HepG2 (cell line): ENCODE measurements around the gene ST8SIA6.

Source experiments
- CCAR2 ChIP-seq: fragments of 200-400 bp; formaldehyde crosslinking; optimal IDR thresholded peaks from 2 replicates; pipeline ENCODE3; 2018; ENCODE audit warnings: low read depth, mild to moderate bottlenecking, low read length, moderate library complexity
- ELF4 ChIP-seq: sonication (generic); formaldehyde crosslinking; IDR thresholded peaks from 2 replicates; pipeline ENCODE4 v1.5.0; 2020; ENCODE audit warnings: missing genetic modification reagents, mild to moderate bottlenecking, moderate library complexity, borderline replicate concordance
- EZH2 ChIP-seq: conservative IDR thresholded peaks from 2 replicates; pipeline ENCODE4 v1.6.1; 2012; ENCODE audit warnings: mild to moderate bottlenecking, low read depth, low read length, moderate library complexity
- GABPB1 ChIP-seq: IDR thresholded peaks from 2 replicates; pipeline ENCODE4 v1.6.1; 2016; ENCODE audit warnings: mild to moderate bottlenecking, missing genetic modification reagents, moderate library complexity, missing compliant biosample characterization
- NCOR1 ChIP-seq: fragments of 200-600 bp; sonication (generic); IDR thresholded peaks from 2 replicates; pipeline ENCODE4 v1.7.0; 2017; ENCODE audit warnings: antibody characterized with exemption, low read length, borderline replicate concordance
- POLR2A ChIP-seq, 2 experiments: IDR thresholded peaks; 2 replicates each; pipeline ENCODE4 v1.6.1; 2011; ENCODE audit warnings: low read depth in 2 of 2, low read length in 2 of 2, mild to moderate bottlenecking in 1 of 2, moderate library complexity in 1 of 2; ENCODE audit not compliant: insufficient read depth in 1 of 2
- PRMT3 ChIP-seq: sonication (generic); formaldehyde crosslinking; IDR thresholded peaks from 2 replicates; pipeline ENCODE4 v1.8.1; 2022; ENCODE audit warnings: low read depth, mild to moderate bottlenecking, moderate library complexity, missing genetic modification reagents, borderline replicate concordance
- RAD21 ChIP-seq: fragments of 450-650 bp; formaldehyde crosslinking; IDR thresholded peaks from 2 replicates; pipeline ENCODE4 v1.5.0; 2020; ENCODE audit warnings: mild to moderate bottlenecking
- ZNF788 ChIP-seq: sonication (generic); formaldehyde crosslinking; IDR thresholded peaks from 2 replicates; pipeline ENCODE4 v1.5.0; 2020; ENCODE audit warnings: mild to moderate bottlenecking, missing genetic modification reagents, borderline replicate concordance
- TF ChIP-seq, protein P1 (sequence below): sonication (generic); formaldehyde crosslinking; IDR thresholded peaks from 2 replicates; pipeline ENCODE4 v1.5.0; 2020; ENCODE audit warnings: mild to moderate bottlenecking, missing genetic modification reagents, moderate library complexity

DNA sequence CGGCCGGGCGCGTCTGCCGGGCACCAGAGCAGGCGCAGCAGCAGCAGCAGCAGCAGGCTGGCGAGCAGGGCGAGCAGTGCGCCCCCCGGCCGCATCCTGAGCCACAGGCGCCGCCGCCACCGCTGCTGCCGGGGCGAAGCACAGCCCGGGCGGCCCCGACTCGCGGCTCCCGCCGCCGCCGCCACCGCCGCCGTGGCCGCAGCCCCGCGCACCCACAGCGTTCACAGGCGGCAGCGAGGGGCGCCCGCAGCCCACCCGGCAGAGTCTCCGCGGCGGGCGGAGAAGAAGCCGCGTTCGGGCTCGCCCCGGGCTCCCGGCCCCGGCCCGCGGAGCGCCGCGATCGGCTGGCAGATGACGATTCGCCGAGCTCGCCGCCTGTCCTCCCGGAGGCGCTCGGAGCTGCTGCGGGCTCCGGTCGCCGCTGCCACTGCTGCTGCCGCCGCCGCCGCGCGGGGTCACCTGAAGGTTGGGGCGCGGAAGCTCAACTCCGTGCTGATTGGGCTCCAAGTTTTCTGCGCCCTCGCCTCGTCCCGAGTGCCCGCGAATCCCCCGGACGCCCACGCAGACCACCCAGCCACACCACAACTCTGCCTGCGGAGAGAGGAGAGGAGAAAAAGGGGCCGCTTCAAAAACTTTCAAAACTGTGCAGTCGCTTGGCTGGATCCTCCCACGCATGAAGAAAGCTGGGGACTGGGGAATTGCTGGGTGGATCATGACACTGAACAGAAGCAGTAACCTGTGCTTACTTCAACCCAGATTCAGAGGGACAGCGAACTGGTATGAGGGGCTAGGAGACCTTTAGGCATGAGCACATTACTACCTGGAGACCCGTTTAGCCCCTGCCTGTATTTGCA lies at the start of gene ST8SIA6:
- TF ChIP-seq ELF4 (no peak), GABPB1 (CRISPR knock-in tag) (no peak), NCOR1 (no peak), POLR2A (IDR thresholded peaks at IDR 0.05; ENCODE audit: insufficient read depth in 1 of 2, low read depth in 2 of 2, low read length in 2 of 2) (no peak), EZH2 (no peak), ZNF788 (no peak), PRMT3 (CRISPR knock-in tag) (no peak), CCAR2 (no peak), RAD21 (CRISPR knock-in tag) (no peak)
- TF ChIP-seq, protein P1, sequence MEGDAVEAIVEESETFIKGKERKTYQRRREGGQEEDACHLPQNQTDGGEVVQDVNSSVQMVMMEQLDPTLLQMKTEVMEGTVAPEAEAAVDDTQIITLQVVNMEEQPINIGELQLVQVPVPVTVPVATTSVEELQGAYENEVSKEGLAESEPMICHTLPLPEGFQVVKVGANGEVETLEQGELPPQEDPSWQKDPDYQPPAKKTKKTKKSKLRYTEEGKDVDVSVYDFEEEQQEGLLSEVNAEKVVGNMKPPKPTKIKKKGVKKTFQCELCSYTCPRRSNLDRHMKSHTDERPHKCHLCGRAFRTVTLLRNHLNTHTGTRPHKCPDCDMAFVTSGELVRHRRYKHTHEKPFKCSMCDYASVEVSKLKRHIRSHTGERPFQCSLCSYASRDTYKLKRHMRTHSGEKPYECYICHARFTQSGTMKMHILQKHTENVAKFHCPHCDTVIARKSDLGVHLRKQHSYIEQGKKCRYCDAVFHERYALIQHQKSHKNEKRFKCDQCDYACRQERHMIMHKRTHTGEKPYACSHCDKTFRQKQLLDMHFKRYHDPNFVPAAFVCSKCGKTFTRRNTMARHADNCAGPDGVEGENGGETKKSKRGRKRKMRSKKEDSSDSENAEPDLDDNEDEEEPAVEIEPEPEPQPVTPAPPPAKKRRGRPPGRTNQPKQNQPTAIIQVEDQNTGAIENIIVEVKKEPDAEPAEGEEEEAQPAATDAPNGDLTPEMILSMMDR (CRISPR knock-in tag) = no peak
